HepG2 (cell line): ENCODE measurements around the gene IP6K3. TPM values are rescaled to one million over a fixed set of nuclear protein-coding genes. Genes with fewer than 3 reads are reported as not detected.

Experiments used
- BORCS8-MEF2B ChIP-seq: sonication (generic); formaldehyde crosslinking; IDR thresholded peaks from 2 replicates; pipeline ENCODE4 v1.8.0; 2022; ENCODE audit warnings: mild to moderate bottlenecking, missing genetic modification reagents
- IRX3 ChIP-seq: sonication (generic); formaldehyde crosslinking; IDR thresholded peaks from 2 replicates; pipeline ENCODE4 v1.8.1; 2023; ENCODE audit warnings: mild to moderate bottlenecking, low read depth, missing genetic modification reagents, borderline replicate concordance
- ISL2 ChIP-seq: sonication (generic); formaldehyde crosslinking; IDR thresholded peaks from 2 replicates; pipeline ENCODE4 v1.5.0; 2020; ENCODE audit warnings: missing genetic modification reagents
- MAFK ChIP-seq, 2 experiments: IDR thresholded peaks in 1 of 2; conservative IDR thresholded peaks in 1 of 2; 2 replicates each; pipeline ENCODE4 v1.6.1; 2011; ENCODE audit warnings: improper control_type of control experiment in 2 of 2, low read length in 2 of 2
- MIXL1 ChIP-seq: IDR thresholded peaks from 2 replicates; pipeline ENCODE4 v1.6.1; 2016
- RAD21 ChIP-seq: fragments of 450-650 bp; formaldehyde crosslinking; IDR thresholded peaks from 2 replicates; pipeline ENCODE4 v1.5.0; 2020; ENCODE audit warnings: mild to moderate bottlenecking
- SP4 ChIP-seq: sonication (generic); formaldehyde crosslinking; IDR thresholded peaks from 2 replicates; pipeline ENCODE4 v1.8.1; 2023; ENCODE audit warnings: mild to moderate bottlenecking, missing genetic modification reagents
- ZNF839 ChIP-seq: sonication (generic); formaldehyde crosslinking; IDR thresholded peaks from 2 replicates; pipeline ENCODE4 v1.4.0; 2020; ENCODE audit warnings: missing genetic modification reagents, mild to moderate bottlenecking, borderline replicate concordance
- polyA plus RNA-seq, 8 experiments: library from polyadenylated mRNA; depleted of rRNA in 3 of 8; stranded (reverse) in 7 of 8; unstranded in 1 of 8; fragments of >200 nt; fragmentation: Illumina TruSeq in 4 of 8; extraction: Trizol in 4 of 8; gene quantifications; 2 replicates each; pipeline versions ENCODE4 v1.2.1 to v1.2.3, GENCODE V29; 2011 to 2016; ENCODE audit warnings: low read depth in 4 of 8, missing spikeins in 1 of 8, mixed read lengths in 1 of 8; ENCODE audit not compliant: insufficient read depth in 1 of 8
- total RNA-seq, 5 experiments: library from RNA; depleted of rRNA; stranded (reverse); fragments of >200 nt; fragmentation: Illumina TruSeq; extraction: Trizol; gene quantifications; 2 replicates each; pipeline ENCODE4 v1.2.3, GENCODE V29; 2016; ENCODE audit warnings: low read depth in 1 of 5
- TF ChIP-seq, protein P1 (sequence below): sonication (generic); formaldehyde crosslinking; IDR thresholded peaks from 2 replicates; pipeline ENCODE4 v1.5.0; 2020; ENCODE audit warnings: mild to moderate bottlenecking, missing genetic modification reagents, borderline replicate concordance
- TF ChIP-seq, protein P2 (sequence below): sonication (generic); formaldehyde crosslinking; IDR thresholded peaks from 2 replicates; pipeline ENCODE4 v1.5.1; 2020; ENCODE audit warnings: mild to moderate bottlenecking, missing genetic modification reagents, moderate library complexity
- TF ChIP-seq, protein P3 (sequence below): sonication (generic); formaldehyde crosslinking; IDR thresholded peaks from 2 replicates; pipeline ENCODE4; 2020; ENCODE audit warnings: missing genetic modification reagents, mild to moderate bottlenecking, borderline replicate concordance
- TF ChIP-seq, protein P4 (sequence below): sonication (generic); formaldehyde crosslinking; IDR thresholded peaks from 2 replicates; pipeline ENCODE4 v1.4.0; 2020; ENCODE audit warnings: low read depth, missing genetic modification reagents

IP6K3 gene
- total and polyA plus RNA-seq, 2 of the 13 experiments (the other 11 are each of a cell fraction or from before 2014, with no cell fraction given) = 0.11 to 0.18 TPM

DNA sequence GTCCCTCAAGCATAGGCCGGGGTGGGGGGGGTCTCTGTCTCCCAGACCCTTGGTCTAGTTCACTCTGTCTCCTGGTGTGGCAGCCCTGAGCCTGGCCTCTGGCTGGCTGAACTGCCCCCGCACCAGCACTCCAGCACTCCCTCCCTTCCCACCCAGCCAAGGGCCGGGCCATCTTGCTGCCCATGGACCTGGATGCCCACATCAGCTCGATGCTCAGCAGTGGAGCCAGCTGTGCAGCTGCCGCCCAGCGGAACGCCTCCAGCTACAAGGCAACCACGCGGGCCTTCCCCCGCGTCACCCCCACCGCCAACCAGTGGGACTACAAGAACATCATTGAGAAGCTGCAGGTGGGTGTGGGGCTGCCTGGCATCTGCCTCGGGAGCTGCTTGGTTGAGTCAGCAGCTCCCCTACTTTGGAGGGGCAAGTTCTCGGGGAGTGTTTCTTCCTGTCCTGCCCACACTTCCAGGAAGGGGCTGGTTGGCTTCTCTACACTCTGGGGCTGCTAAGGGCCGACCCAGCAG lies 63.6 kb downstream of the IP6K3 start (continued):
- TF ChIP-seq, protein P1, sequence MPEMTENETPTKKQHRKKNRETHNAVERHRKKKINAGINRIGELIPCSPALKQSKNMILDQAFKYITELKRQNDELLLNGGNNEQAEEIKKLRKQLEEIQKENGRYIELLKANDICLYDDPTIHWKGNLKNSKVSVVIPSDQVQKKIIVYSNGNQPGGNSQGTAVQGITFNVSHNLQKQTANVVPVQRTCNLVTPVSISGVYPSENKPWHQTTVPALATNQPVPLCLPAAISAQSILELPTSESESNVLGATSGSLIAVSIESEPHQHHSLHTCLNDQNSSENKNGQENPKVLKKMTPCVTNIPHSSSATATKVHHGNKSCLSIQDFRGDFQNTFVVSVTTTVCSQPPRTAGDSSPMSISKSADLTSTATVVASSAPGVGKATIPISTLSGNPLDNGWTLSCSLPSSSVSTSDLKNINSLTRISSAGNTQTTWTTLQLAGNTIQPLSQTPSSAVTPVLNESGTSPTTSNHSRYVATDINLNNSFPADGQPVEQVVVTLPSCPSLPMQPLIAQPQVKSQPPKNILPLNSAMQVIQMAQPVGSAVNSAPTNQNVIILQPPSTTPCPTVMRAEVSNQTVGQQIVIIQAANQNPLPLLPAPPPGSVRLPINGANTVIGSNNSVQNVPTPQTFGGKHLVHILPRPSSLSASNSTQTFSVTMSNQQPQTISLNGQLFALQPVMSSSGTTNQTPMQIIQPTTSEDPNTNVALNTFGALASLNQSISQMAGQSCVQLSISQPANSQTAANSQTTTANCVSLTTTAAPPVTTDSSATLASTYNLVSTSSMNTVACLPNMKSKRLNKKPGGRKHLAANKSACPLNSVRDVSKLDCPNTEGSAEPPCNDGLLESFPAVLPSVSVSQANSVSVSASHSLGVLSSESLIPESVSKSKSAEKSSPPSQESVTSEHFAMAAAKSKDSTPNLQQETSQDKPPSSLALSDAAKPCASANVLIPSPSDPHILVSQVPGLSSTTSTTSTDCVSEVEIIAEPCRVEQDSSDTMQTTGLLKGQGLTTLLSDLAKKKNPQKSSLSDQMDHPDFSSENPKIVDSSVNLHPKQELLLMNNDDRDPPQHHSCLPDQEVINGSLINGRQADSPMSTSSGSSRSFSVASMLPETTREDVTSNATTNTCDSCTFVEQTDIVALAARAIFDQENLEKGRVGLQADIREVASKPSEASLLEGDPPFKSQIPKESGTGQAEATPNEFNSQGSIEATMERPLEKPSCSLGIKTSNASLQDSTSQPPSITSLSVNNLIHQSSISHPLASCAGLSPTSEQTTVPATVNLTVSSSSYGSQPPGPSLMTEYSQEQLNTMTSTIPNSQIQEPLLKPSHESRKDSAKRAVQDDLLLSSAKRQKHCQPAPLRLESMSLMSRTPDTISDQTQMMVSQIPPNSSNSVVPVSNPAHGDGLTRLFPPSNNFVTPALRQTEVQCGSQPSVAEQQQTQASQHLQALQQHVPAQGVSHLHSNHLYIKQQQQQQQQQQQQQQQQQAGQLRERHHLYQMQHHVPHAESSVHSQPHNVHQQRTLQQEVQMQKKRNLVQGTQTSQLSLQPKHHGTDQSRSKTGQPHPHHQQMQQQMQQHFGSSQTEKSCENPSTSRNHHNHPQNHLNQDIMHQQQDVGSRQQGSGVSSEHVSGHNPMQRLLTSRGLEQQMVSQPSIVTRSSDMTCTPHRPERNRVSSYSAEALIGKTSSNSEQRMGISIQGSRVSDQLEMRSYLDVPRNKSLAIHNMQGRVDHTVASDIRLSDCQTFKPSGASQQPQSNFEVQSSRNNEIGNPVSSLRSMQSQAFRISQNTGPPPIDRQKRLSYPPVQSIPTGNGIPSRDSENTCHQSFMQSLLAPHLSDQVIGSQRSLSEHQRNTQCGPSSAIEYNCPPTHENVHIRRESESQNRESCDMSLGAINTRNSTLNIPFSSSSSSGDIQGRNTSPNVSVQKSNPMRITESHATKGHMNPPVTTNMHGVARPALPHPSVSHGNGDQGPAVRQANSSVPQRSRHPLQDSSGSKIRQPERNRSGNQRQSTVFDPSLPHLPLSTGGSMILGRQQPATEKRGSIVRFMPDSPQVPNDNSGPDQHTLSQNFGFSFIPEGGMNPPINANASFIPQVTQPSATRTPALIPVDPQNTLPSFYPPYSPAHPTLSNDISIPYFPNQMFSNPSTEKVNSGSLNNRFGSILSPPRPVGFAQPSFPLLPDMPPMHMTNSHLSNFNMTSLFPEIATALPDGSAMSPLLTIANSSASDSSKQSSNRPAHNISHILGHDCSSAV (CRISPR knock-in tag) = no peak
- TF ChIP-seq, protein P2, sequence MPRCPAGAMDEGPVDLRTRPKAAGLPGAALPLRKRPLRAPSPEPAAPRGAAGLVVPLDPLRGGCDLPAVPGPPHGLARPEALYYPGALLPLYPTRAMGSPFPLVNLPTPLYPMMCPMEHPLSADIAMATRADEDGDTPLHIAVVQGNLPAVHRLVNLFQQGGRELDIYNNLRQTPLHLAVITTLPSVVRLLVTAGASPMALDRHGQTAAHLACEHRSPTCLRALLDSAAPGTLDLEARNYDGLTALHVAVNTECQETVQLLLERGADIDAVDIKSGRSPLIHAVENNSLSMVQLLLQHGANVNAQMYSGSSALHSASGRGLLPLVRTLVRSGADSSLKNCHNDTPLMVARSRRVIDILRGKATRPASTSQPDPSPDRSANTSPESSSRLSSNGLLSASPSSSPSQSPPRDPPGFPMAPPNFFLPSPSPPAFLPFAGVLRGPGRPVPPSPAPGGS (CRISPR knock-in tag) = no peak
- TF ChIP-seq, protein P3, sequence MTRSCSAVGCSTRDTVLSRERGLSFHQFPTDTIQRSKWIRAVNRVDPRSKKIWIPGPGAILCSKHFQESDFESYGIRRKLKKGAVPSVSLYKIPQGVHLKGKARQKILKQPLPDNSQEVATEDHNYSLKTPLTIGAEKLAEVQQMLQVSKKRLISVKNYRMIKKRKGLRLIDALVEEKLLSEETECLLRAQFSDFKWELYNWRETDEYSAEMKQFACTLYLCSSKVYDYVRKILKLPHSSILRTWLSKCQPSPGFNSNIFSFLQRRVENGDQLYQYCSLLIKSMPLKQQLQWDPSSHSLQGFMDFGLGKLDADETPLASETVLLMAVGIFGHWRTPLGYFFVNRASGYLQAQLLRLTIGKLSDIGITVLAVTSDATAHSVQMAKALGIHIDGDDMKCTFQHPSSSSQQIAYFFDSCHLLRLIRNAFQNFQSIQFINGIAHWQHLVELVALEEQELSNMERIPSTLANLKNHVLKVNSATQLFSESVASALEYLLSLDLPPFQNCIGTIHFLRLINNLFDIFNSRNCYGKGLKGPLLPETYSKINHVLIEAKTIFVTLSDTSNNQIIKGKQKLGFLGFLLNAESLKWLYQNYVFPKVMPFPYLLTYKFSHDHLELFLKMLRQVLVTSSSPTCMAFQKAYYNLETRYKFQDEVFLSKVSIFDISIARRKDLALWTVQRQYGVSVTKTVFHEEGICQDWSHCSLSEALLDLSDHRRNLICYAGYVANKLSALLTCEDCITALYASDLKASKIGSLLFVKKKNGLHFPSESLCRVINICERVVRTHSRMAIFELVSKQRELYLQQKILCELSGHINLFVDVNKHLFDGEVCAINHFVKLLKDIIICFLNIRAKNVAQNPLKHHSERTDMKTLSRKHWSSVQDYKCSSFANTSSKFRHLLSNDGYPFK (CRISPR knock-in tag) = no peak
- TF ChIP-seq SP4 (CRISPR knock-in tag) = no peak
- no peak for TF ChIP-seq MIXL1 (CRISPR knock-in tag)
- TF ChIP-seq ISL2 (CRISPR knock-in tag) = no peak
- TF ChIP-seq MAFK (conservative IDR thresholded peaks at IDR 0.05 in 1 of 2, IDR thresholded peaks at IDR 0.05 in 1 of 2; ENCODE audit: low read length in 2 of 2) = no peak
- TF ChIP-seq ZNF839 = no peak
- no peak for TF ChIP-seq BORCS8-MEF2B (CRISPR knock-in tag)
- TF ChIP-seq, protein P4, sequence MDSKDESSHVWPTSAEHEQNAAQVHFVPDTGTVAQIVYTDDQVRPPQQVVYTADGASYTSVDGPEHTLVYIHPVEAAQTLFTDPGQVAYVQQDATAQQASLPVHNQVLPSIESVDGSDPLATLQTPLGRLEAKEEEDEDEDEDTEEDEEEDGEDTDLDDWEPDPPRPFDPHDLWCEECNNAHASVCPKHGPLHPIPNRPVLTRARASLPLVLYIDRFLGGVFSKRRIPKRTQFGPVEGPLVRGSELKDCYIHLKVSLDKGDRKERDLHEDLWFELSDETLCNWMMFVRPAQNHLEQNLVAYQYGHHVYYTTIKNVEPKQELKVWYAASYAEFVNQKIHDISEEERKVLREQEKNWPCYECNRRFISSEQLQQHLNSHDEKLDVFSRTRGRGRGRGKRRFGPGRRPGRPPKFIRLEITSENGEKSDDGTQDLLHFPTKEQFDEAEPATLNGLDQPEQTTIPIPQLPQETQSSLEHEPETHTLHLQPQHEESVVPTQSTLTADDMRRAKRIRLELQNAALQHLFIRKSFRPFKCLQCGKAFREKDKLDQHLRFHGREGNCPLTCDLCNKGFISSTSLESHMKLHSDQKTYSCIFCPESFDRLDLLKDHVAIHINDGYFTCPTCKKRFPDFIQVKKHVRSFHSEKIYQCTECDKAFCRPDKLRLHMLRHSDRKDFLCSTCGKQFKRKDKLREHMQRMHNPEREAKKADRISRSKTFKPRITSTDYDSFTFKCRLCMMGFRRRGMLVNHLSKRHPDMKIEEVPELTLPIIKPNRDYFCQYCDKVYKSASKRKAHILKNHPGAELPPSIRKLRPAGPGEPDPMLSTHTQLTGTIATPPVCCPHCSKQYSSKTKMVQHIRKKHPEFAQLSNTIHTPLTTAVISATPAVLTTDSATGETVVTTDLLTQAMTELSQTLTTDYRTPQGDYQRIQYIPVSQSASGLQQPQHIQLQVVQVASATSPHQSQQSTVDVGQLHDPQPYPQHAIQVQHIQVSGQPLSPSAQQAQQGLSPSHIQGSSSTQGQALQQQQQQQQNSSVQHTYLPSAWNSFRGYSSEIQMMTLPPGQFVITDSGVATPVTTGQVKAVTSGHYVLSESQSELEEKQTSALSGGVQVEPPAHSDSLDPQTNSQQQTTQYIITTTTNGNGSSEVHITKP (CRISPR knock-in tag) = no peak
- no peak for TF ChIP-seq RAD21
- TF ChIP-seq IRX3 (CRISPR knock-in tag) = no peak
